Keratinocyte (primary cell): Measurements from ENCODE around the gene BCAR3.

ENCODE experiments used
- CTCF ChIP-seq, 3 experiments: IDR thresholded peaks in 1 of 3; conservative IDR thresholded peaks in 1 of 3; optimal IDR thresholded peaks in 1 of 3; 2 replicates in 2 of 3; 3 replicates in 1 of 3; pipeline versions ENCODE3 to v1.5.1; 2011; ENCODE audit warnings: low read length in 3 of 3, mild to moderate bottlenecking in 3 of 3, moderate library complexity in 2 of 3, control low read depth in 1 of 3, inconsistent platforms in 1 of 3; ENCODE audit not compliant: insufficient read depth in 2 of 3; ENCODE audit errors: extremely low read depth in 1 of 3
- EZH2 ChIP-seq: IDR thresholded peaks from one replicate; pipeline ENCODE4 v1.6.1; 2012; ENCODE audit warnings: inconsistent platforms, mild to moderate bottlenecking, low read length, moderate library complexity

- TF ChIP-seq EZH2: no peak
- TF ChIP-seq CTCF (optimal IDR thresholded peaks at IDR 0.05 in 1 of 3, IDR thresholded peaks at IDR 0.05 in 1 of 3, conservative IDR thresholded peaks at IDR 0.05 in 1 of 3; ENCODE audit: extremely low read depth in 1 of 3, insufficient read depth in 2 of 3, low read length in 3 of 3): no peak
These were observed 107.1 kb downstream of the BCAR3 start for GRCh38 chr1:93574511-93574910.
